AG20443 (cell line): ENCODE data around the gene STX10.

ENCODE experiments used
- DNase-seq: peaks from one replicate; pipeline ENCODE4 v3.0.0; 2012; ENCODE audit warnings: low spot score, mixed read lengths

STX10 gene

DNA sequence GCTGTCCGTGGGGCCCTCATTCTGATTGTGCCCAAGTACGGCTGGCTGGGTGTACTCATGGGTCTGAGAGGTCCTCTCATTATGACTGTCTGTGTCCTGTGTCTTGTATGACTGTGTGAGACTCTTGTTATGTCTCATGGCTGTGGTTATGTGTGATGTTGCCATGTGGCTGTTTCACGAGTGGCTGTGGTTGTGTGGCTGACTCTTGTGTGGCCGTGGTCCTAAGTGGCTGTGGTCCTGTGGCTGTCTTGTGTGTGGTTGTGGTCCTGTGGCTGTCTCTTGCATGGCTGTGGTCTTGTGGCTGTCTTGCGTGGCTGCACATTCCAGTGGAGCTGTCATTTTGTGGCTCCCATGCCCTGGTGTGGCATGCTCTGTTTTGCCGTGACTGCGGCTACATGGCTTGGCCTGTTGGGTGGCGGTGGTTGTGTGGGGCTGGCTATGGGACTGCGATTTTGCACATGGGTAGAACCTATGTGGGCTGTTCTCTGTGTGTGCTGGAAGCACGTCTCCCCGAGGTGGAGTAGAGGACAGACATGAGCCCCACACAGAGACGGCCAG is 50.1 kb downstream of the STX10 start:
- DNase-seq, result no peak

DNA sequence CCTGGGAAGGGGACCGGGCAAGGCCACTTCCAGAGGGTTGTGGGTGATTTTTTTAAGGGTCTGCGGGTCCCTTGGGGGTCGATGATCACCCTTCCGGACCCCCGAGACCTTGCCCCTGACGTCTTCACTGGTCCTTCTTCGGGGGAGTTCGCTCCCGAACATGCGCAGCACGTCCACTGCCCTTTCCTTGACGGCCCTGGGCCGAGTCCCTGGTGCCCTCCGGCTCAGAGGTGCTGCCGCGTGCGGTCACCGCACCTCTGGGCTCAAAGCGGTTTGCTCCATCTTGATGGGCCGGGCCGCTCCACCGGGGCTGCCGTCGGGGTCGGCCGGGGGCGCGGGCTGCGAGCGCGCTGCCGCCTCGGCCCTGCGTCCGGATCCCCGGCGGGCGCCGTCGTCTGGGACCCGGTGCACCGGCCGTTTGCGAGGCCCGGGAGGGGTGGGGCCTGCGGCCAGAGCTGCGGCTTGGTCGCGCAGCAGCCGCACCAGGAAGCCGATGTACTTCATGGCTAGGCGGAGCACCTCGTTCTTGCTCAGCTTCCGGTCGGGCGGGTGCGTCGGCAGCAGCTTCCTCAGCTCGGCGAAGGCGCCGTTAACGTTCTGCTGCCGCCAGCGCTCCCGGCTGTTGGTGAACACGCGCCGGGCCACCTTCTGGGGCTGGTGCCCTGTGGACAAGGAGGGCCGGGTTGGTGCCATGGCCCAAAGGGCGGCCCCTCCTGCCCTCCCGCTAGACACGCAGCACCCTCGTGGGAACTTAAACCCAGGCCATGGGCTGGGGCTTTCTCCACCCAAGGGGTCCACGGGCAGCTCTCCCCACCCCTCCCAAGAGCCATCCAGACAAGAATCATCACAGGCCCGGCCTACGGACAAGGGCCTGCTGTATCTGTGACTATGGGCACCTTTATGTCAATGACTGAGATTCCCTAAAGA is 50.8 kb downstream of the STX10 start:
- DNase-seq, result peak; percentile 78

DNA sequence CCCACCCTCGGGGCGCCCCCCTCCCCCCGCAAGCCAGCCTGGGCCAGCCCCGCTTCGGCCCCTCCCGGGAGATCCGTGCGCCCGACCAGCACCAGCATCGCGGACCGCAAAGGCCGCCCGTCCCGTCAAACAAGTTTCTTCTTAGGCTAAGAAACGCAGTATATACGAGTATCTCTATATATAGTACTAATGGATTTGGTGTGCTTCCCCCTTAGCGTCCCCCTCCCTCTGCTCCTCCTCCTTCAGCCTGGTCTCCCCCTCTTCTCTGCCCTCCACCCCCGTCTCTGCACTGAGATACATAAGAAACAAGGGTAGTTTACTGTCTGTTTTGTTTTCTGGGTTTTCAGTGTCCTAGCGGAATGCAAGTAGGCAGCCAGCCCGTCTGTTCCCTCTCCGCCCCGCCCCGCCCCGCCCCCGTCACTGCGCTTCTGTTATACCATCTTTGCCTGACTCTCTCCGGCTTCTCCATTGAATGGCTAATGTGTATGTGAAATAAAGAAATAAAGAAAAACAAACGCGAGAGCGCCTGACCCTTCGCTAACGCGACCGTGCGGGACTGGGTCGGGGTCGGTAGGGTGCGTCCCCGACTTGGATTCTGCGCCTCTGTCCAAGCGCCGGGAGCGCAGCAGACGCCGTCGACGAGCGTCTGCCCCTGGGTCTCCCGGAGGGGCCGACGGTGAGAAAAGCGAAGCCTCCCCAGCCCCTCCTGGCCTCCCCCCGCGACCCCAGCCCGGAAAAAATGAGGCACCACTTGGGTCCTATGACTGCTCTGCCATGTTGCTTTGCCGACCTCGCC is 51.7 kb downstream of the STX10 start:
- DNase-seq, result peak; percentile 85

DNA sequence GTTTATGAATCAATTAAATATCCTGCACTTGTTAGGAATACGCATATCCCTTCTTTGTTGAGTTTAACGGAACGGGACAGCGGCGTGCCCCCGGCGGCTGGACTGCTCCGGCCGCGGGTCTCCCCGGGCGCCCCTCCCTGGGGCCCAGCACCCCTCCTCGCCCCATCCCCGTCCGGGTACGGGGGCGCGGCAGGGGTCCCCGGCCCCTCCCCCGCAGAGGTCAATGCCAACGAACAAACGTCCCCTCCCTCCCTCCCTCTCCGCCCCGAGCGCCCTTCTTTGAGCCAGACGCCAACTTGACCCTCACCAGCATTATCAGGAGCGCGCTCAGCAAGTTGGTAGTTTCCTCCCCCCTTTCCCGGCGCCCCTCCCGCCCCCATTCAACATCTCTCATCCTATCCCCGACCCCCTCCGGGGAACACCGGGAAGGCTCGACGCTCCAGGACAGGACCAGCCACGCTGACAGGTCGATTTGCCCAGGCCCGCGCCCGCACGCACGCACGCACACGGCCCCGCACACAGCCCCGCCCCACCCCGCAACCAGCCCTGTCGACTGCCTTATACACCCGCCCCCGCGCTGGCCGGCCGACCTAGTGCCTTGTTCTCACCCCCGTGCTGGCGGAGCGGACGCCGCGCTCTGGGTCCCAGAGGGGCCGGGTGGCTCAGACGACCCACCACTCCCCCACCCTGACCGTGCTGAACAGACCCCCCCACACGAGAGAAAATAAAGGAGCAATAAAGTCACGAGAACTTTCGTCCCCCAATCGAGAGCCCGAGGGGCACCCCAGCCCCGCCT is 52.5 kb downstream of the STX10 start:
- DNase-seq, result no peak

GRCh38 chr19:13097033-13097462 is 53.1 kb downstream of the STX10 start:
- no peak for DNase-seq

DNA sequence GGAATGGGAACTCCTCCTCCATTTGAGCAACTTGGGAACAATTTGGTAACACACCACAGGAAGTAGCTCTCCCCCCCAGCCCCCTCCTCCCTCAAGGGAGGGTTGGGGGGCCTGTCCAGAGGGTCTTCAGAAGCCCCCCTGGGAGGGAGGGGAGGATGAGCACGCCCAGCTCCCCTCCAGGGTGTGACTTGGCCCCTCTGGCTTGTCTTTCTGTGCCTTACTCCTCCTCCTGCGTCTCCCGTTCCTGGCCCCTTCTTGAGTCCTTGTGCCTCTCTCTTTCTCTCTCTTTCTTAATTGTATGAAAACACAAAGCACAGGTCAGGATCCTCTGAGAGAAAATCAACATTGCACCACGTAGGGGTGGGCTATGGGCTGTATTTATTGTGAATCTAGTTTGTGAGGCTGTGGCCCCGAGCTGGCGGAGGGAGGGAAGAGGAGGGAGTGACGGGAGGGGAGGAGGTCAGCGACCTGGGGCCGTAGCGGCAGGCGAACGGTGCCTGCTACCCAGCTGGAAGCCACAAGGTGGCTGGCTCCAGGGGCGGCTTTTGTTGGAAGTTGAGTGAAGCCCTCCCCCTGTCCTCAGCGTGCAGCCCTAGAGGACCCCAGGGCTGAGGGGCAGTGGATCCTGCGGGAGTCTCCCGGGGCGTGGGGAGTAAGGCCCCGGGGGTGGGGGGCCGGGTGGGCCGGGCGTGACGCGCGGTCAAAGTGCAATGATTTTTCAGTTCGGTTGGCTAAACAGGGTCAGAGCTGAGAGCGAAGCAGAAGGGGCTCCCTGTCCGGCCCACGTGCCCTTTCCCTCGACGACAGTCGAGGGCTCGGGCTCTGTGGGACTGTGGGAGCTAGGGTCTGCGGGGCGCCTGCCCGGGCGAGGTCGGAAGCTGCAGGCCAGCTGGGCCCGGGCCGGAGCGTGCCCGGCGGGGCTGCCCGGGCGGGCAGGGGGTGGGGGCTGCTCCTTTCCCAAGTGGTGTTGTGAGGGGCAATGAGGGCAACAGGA is 53.9 kb downstream of the STX10 start:
- no peak for DNase-seq

GRCh38 chr19:13095393-13095784 is 54.8 kb downstream of the STX10 start:
- no peak for DNase-seq

GRCh38 chr19:13094771-13095392 is 55.3 kb downstream of the STX10 start:
- DNase-seq, result no peak

- no peak for DNase-seq
These were observed 56.1 kb downstream of the STX10 start for GRCh38 chr19:13094106-13094504.
